SK-N-SH (cell line): Measurements from ENCODE around the gene RAB3GAP2. TPM values are rescaled to one million over a fixed set of nuclear protein-coding genes. Genes with fewer than 3 reads are reported as not detected.

Experiments used
- CTCF ChIA-PET: fragments of 300-600, 350-600 bp; formaldehyde crosslinking; extraction: SDS; loops from one replicate; lab custom pipeline; 2021; lab: Yijun Ruan, JAX
- POLR2A ChIA-PET: fragments of 350-600 bp; sonication (Branson Sonifier 250); formaldehyde crosslinking; extraction: SDS; loops from one replicate; lab custom pipeline; 2020; ENCODE audit warnings: antibody characterized with exemption, inconsistent platforms; lab: Yijun Ruan, JAX
- DNase-seq: peaks from one replicate; pipeline ENCODE4 v3.0.0; 2012
- H2AFZ ChIP-seq: fragments of 200-600 bp; sonication (generic); 2 replicates; pipeline ENCODE4 v1.8.1; 2016; ENCODE audit warnings: antibody characterized with exemption, mild to moderate bottlenecking, low read depth
- H3F3A ChIP-seq: fragments of 200-600 bp; sonication (generic); replicated peaks from 2 replicates; pipeline ENCODE3; 2016; ENCODE audit warnings: antibody characterized with exemption, mild to moderate bottlenecking; ENCODE audit not compliant: insufficient read depth
- H3K27ac ChIP-seq, 2 experiments: fragments of 200-500 bp in 1 of 2; fragments of 200-600 bp in 1 of 2; sonication (Bioruptor generic) in 1 of 2; sonication (generic), shearing (Covaris generic) in 1 of 2; 2 replicates each; pipeline versions ENCODE4 v1.5.1 to v1.6.1; 2014 to 2016; ENCODE audit warnings: low read depth in 2 of 2, inconsistent platforms in 1 of 2, low read length in 1 of 2, mild to moderate bottlenecking in 1 of 2, mixed read lengths in 1 of 2
- H3K27me3 ChIP-seq: fragments of 200-600 bp; sonication (generic), shearing (Covaris generic); 2 replicates; pipeline ENCODE4 v1.6.1; 2016; ENCODE audit warnings: mixed run types; ENCODE audit not compliant: insufficient read depth
- H3K36me3 ChIP-seq, 2 experiments: fragments of 200-500 bp in 1 of 2; fragments of 200-600 bp in 1 of 2; sonication (Bioruptor generic) in 1 of 2; sonication (generic) in 1 of 2; replicated peaks in 1 of 2; 2 replicates each; pipeline versions ENCODE3 to v1.5.1; 2014 to 2016; ENCODE audit warnings: low read length in 1 of 2, mild to moderate bottlenecking in 1 of 2; ENCODE audit not compliant: insufficient read depth in 2 of 2, control insufficient read depth in 1 of 2
- H3K4me1 ChIP-seq, 2 experiments: fragments of 200-500 bp in 1 of 2; fragments of 200-600 bp in 1 of 2; sonication (Bioruptor generic) in 1 of 2; sonication (generic), shearing (Covaris generic) in 1 of 2; 2 replicates each; pipeline versions ENCODE4 v1.5.1 to v1.6.1; 2014 to 2016; ENCODE audit warnings: low read depth in 1 of 2, low read length in 1 of 2, mixed run types in 1 of 2; ENCODE audit not compliant: insufficient read depth in 2 of 2, control insufficient read depth in 1 of 2
- H3K4me2 ChIP-seq: fragments of 200-600 bp; sonication (generic), shearing (Covaris generic); 2 replicates; pipeline ENCODE4 v1.6.1; 2017; ENCODE audit warnings: mixed run types
- H3K4me3 ChIP-seq, 2 experiments: fragments of 200-500 bp in 1 of 2; fragments of 200-600 bp in 1 of 2; sonication (Bioruptor generic) in 1 of 2; sonication (generic), shearing (Covaris generic) in 1 of 2; 2 replicates each; pipeline versions ENCODE4 v1.5.1 to v1.8.1; 2014 to 2016; ENCODE audit warnings: low read depth in 2 of 2, inconsistent platforms in 1 of 2, low read length in 1 of 2, mild to moderate bottlenecking in 1 of 2, mixed read lengths in 1 of 2, moderate library complexity in 1 of 2
- H3K79me2 ChIP-seq: fragments of 200-600 bp; sonication (generic); 2 replicates; pipeline ENCODE4 v1.8.1; 2017; ENCODE audit warnings: mild to moderate bottlenecking; ENCODE audit not compliant: insufficient read depth
- H3K9ac ChIP-seq: fragments of 200-600 bp; sonication (generic); 2 replicates; pipeline ENCODE4 v1.6.1; 2017; ENCODE audit warnings: mixed run types
- H3K9me2 ChIP-seq: fragments of 200-600 bp; sonication (generic); 2 replicates; pipeline ENCODE4 v1.6.1; 2017; ENCODE audit warnings: mixed run types
- H3K9me3 ChIP-seq: fragments of 200-600 bp; sonication (generic); 2 replicates; pipeline ENCODE4 v1.6.1; 2017; ENCODE audit warnings: mixed run types, mild to moderate bottlenecking, moderate library complexity
- H4K20me1 ChIP-seq: fragments of 200-600 bp; sonication (generic); 2 replicates; pipeline ENCODE4 v1.6.1; 2017; ENCODE audit warnings: mild to moderate bottlenecking, mixed run types; ENCODE audit not compliant: insufficient read depth
- ELF1 ChIP-seq: IDR thresholded peaks from 2 replicates; pipeline ENCODE4 v1.4.0; 2012
- EP300 ChIP-seq, 2 experiments: IDR thresholded peaks; 2 replicates each; pipeline versions ENCODE4 v1.4.0 to v1.6.1; 2012; ENCODE audit warnings: borderline replicate concordance in 1 of 2, low read depth in 1 of 2, low read length in 1 of 2
- EZH2phosphoT487 ChIP-seq: fragments of 200-600 bp; sonication (generic); IDR thresholded peaks from 2 replicates; pipeline ENCODE4 v1.6.1; 2017; ENCODE audit warnings: low read depth, mixed run types, mild to moderate bottlenecking, antibody characterized with exemption, moderate library complexity, borderline replicate concordance
- FOSL2 ChIP-seq: IDR thresholded peaks from 2 replicates; pipeline ENCODE4 v1.4.0; 2012; ENCODE audit warnings: low read depth, mild to moderate bottlenecking, moderate library complexity, borderline replicate concordance
- FOXM1 ChIP-seq: IDR thresholded peaks from 2 replicates; pipeline ENCODE4 v1.4.0; 2012; ENCODE audit warnings: low read depth, mild to moderate bottlenecking
- GABPA ChIP-seq: IDR thresholded peaks from 2 replicates; pipeline ENCODE4 v1.4.0; 2012; ENCODE audit warnings: low read depth, mild to moderate bottlenecking
- JUND ChIP-seq: IDR thresholded peaks from 2 replicates; pipeline ENCODE4 v1.4.0; 2012
- MEF2A ChIP-seq: IDR thresholded peaks from 2 replicates; pipeline ENCODE4 v1.4.0; 2012; ENCODE audit warnings: low read depth, borderline replicate concordance
- MXI1 ChIP-seq: IDR thresholded peaks from 2 replicates; pipeline ENCODE4 v1.6.1; 2012; ENCODE audit warnings: mild to moderate bottlenecking, low read depth, low read length, improper control_type of control experiment
- NFIC ChIP-seq: IDR thresholded peaks from 2 replicates; pipeline ENCODE4 v1.4.0; 2012; ENCODE audit warnings: borderline replicate concordance
- POLR2AphosphoS5 ChIP-seq: IDR thresholded peaks from 2 replicates; pipeline ENCODE4 v1.6.1; 2012; ENCODE audit warnings: low read depth, low read length
- RAD21 ChIP-seq: IDR thresholded peaks from 2 replicates; pipeline ENCODE4 v1.6.1; 2012; ENCODE audit warnings: mild to moderate bottlenecking, low read length
- RCOR1 ChIP-seq: fragments of 150-350 bp; IDR thresholded peaks from 2 replicates; pipeline ENCODE4 v1.6.1; 2017; ENCODE audit warnings: antibody characterized with exemption, low read length
- RFX5 ChIP-seq: IDR thresholded peaks from 2 replicates; pipeline ENCODE4 v1.6.1; 2012; ENCODE audit warnings: mild to moderate bottlenecking, improper control_type of control experiment, low read length
- TAF1 ChIP-seq: IDR thresholded peaks from 2 replicates; pipeline ENCODE4 v1.6.1; 2012; ENCODE audit warnings: low read depth, mild to moderate bottlenecking, low read length, moderate library complexity, borderline replicate concordance
- TCF12 ChIP-seq: IDR thresholded peaks from 2 replicates; pipeline ENCODE4 v1.4.0; 2012
- TEAD4 ChIP-seq: IDR thresholded peaks from 2 replicates; pipeline ENCODE4 v1.4.0; 2012; ENCODE audit warnings: mild to moderate bottlenecking, borderline replicate concordance; ENCODE audit not compliant: insufficient read depth
- YY1 ChIP-seq: IDR thresholded peaks from 2 replicates; pipeline ENCODE4 v1.4.0; 2012; ENCODE audit warnings: low read depth, mild to moderate bottlenecking
- WGBS: methylation state at CpG from one replicate; pipeline ENCODE4 v1.1.6; 2017; ENCODE audit warnings: low lambda C conversion rate; 5-methylcytosine and 5-hydroxymethylcytosine counted together
- polyA plus RNA-seq, 3 experiments: library from polyadenylated mRNA; depleted of rRNA; stranded (reverse); fragments of >200 nt; gene quantifications; 2 replicates each; pipeline ENCODE4 v1.2.3, GENCODE V29; 2012
- TF ChIP-seq, protein P1 (sequence below): IDR thresholded peaks from 2 replicates; pipeline ENCODE4 v1.4.0; 2012; ENCODE audit warnings: low read depth, borderline replicate concordance
- TF ChIP-seq, protein P2 (sequence below): IDR thresholded peaks from 2 replicates; pipeline ENCODE4 v1.4.0; 2012; ENCODE audit warnings: low read depth
- TF ChIP-seq, protein P3 (sequence below): IDR thresholded peaks from 2 replicates; pipeline ENCODE4 v1.4.0; 2012; ENCODE audit warnings: low read depth, borderline replicate concordance
- TF ChIP-seq, protein P4 (sequence below): fragments of 150-350 bp; IDR thresholded peaks from 2 replicates; pipeline ENCODE4 v1.6.1; 2017; ENCODE audit warnings: antibody characterized with exemption, low read length, low read depth, borderline replicate concordance
- TF ChIP-seq, protein P5 (sequence below): IDR thresholded peaks from 2 replicates; pipeline ENCODE4; 2012

The RAB3GAP2 gene
- polyA plus RNA-seq, 1 of the 3 experiments (the other 2 are of a cell fraction): 9.3 TPM

DNA sequence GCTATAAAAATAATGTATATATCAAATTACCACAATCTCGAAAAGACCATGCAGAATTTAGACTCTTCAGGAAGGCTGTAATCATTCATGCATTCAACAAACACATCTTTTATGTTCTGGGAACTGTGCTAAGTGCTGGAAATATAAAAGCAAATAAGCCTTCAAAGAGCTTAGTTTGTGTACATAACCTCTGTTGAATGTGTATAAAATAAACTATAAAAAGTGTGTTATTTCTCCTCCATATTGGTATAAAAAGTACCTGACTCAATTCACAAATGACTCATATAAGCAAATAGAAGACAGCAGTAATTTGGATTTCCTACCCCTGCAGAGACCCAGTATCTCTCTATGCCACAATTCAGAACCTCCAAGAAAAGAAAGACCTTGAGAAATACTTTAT lies 36.8 kb downstream of the RAB3GAP2 start:
- Histone ChIP-seq H3K9me3 (no peaks in the 10 kb centered on the region), H3F3A (peaks cover 16% of the 10 kb centered on the region), H3K9ac (no peak overlapping the region), H3K4me1 (no peaks in the 10 kb centered on the region), H3K36me3 (peaks cover 12 to 31% of the 10 kb centered on the region in 2 experiments), H2AFZ (no peak overlapping the region), H3K79me2 (peaks cover 58% of the 10 kb centered on the region), H3K4me3 (no peak overlapping the region), H3K9me2 (no peaks in the 10 kb centered on the region), H3K27ac (no peak overlapping the region), H3K27me3 (no peaks in the 10 kb centered on the region), H3K4me2 (no peak overlapping the region), H4K20me1 (no peaks in the 10 kb centered on the region)
- no peak for TF ChIP-seq TCF12
- no peak for TF ChIP-seq RAD21
- no peak for TF ChIP-seq RFX5
- TF ChIP-seq, protein P1, sequence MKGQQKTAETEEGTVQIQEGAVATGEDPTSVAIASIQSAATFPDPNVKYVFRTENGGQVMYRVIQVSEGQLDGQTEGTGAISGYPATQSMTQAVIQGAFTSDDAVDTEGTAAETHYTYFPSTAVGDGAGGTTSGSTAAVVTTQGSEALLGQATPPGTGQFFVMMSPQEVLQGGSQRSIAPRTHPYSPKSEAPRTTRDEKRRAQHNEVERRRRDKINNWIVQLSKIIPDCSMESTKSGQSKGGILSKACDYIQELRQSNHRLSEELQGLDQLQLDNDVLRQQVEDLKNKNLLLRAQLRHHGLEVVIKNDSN: no peak
- no peak for TF ChIP-seq MXI1
- TF ChIP-seq TEAD4: no peak
- TF ChIP-seq, protein P2, sequence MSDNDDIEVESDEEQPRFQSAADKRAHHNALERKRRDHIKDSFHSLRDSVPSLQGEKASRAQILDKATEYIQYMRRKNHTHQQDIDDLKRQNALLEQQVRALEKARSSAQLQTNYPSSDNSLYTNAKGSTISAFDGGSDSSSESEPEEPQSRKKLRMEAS: no peak
- TF ChIP-seq, protein P3, sequence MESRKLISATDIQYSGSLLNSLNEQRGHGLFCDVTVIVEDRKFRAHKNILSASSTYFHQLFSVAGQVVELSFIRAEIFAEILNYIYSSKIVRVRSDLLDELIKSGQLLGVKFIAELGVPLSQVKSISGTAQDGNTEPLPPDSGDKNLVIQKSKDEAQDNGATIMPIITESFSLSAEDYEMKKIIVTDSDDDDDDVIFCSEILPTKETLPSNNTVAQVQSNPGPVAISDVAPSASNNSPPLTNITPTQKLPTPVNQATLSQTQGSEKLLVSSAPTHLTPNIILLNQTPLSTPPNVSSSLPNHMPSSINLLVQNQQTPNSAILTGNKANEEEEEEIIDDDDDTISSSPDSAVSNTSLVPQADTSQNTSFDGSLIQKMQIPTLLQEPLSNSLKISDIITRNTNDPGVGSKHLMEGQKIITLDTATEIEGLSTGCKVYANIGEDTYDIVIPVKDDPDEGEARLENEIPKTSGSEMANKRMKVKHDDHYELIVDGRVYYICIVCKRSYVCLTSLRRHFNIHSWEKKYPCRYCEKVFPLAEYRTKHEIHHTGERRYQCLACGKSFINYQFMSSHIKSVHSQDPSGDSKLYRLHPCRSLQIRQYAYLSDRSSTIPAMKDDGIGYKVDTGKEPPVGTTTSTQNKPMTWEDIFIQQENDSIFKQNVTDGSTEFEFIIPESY: no peak
- no peak for TF ChIP-seq RCOR1
- no peak for TF ChIP-seq POLR2AphosphoS5
- no peak for TF ChIP-seq JUND
- TF ChIP-seq GABPA: no peak
- TF ChIP-seq ELF1: no peak
- no peak for TF ChIP-seq NFIC
- no peak for TF ChIP-seq YY1
- 89% methylated on average over 1 of the region's 1 CpG for WGBS
- POLR2A ChIA-PET: no interaction called here
- DNase-seq: no peak
- CTCF ChIA-PET: interaction anchor here (1.3 to 1.9 kb wide), 3 partner anchors 16 to 541 kb away, joined by 3 to 6 read pairs (median 4); no protein-coding TSS in a partner anchor

DNA sequence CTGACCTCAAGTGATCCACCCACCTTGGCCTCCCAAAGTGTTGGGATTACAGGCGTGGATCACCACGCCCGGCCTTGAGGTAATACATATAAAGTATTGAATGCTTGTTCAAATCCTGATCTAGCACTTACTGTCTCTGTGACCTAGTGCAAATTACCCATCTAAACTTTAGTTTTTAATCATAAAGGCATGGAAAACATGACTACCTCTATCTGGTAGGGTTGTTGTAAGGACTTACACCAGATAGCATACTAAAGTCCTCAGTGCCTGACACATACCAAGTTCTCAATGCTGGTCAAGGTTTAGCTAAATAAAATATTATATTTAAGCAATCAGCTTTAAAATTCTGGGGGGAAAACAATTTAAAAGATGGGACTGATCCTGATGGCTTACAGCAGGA lies 38.3 kb downstream of the RAB3GAP2 start:
- H3K9ac ChIP-seq: no peak overlapping the region
- H3K27me3 ChIP-seq: no peaks in the 10 kb centered on the region
- no peaks in the 10 kb centered on the region for H3K9me2 ChIP-seq
- ChIA-PET POLR2A (no interaction called here), CTCF (interaction anchor here (1.3 kb wide), 2 partner anchors 26 to 542 kb away, joined by 4 to 6 read pairs; no protein-coding TSS in a partner anchor)
- no peaks in the 10 kb centered on the region for H3K4me1 ChIP-seq
- H3K36me3 ChIP-seq: peaks cover 12 to 38% of the 10 kb centered on the region in 2 experiments
- H3K4me3 ChIP-seq: no peak overlapping the region
- peaks cover 7% of the 10 kb centered on the region for H3F3A ChIP-seq
- no peaks in the 10 kb centered on the region for H4K20me1 ChIP-seq
- WGBS: 97% methylated on average over 3 of the region's 3 CpGs
- H2AFZ ChIP-seq: no peak overlapping the region
- H3K4me2 ChIP-seq: no peak overlapping the region
- no peaks in the 10 kb centered on the region for H3K9me3 ChIP-seq
- H3K79me2 ChIP-seq: peaks cover 50% of the 10 kb centered on the region
- no peak overlapping the region for H3K27ac ChIP-seq
- no peak for DNase-seq
- TF ChIP-seq, protein P4, sequence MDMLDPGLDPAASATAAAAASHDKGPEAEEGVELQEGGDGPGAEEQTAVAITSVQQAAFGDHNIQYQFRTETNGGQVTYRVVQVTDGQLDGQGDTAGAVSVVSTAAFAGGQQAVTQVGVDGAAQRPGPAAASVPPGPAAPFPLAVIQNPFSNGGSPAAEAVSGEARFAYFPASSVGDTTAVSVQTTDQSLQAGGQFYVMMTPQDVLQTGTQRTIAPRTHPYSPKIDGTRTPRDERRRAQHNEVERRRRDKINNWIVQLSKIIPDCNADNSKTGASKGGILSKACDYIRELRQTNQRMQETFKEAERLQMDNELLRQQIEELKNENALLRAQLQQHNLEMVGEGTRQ: no peak
- TF ChIP-seq FOSL2 (no peak), TEAD4 (no peak), ELF1 (no peak), TAF1 (no peak), EP300 (IDR thresholded peaks at IDR 0.05; ENCODE audit: borderline replicate concordance in 1 of 2, low read depth in 1 of 2, low read length in 1 of 2) (no peak), GABPA (no peak), MXI1 (no peak), EZH2phosphoT487 (no peak), MEF2A (no peak), YY1 (no peak), FOXM1 (no peak), TCF12 (no peak)
- TF ChIP-seq, protein P2: no peak
- TF ChIP-seq, protein P5, sequence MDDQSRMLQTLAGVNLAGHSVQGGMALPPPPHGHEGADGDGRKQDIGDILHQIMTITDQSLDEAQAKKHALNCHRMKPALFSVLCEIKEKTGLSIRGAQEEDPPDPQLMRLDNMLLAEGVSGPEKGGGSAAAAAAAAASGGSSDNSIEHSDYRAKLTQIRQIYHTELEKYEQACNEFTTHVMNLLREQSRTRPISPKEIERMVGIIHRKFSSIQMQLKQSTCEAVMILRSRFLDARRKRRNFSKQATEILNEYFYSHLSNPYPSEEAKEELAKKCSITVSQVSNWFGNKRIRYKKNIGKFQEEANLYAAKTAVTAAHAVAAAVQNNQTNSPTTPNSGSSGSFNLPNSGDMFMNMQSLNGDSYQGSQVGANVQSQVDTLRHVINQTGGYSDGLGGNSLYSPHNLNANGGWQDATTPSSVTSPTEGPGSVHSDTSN: no peak
